GM20000 (cell line): ENCODE results near the gene TRPC4.

Experiments
- DNase-seq: peaks from one replicate; pipeline ENCODE4 v3.0.0; 2012; ENCODE audit warnings: low spot score
- CTCF ChIP-seq: IDR thresholded peaks from 2 replicates; pipeline ENCODE4 v1.5.1; 2012; ENCODE audit warnings: mild to moderate bottlenecking, control low read depth; ENCODE audit errors: extremely low read depth, missing control alignments

Gene TRPC4

GRCh38 chr13:37741536-37741935, 128.0 kb downstream of the TRPC4 start:
- no peak for TF ChIP-seq CTCF
- DNase-seq = no peak

- no peak for TF ChIP-seq CTCF
- DNase-seq = no peak
Measured at GRCh38 chr13:37736045-37736444, 133.5 kb downstream of the TRPC4 start.

GRCh38 chr13:37735293-37735692, 134.3 kb downstream of the TRPC4 start:
- no peak for DNase-seq

GRCh38 chr13:37729876-37730275, 139.7 kb downstream of the TRPC4 start:
- no peak for TF ChIP-seq CTCF
- no peak for DNase-seq

More at GRCh38 chr13:37735293-37735692, 134.3 kb downstream of the TRPC4 start:
- TF ChIP-seq CTCF = no peak

GRCh38 chr13:37716420-37717195, 153.0 kb downstream of the TRPC4 start:
- DNase-seq = no peak
- no peak for TF ChIP-seq CTCF

GRCh38 chr13:37715606-37716015, 154.0 kb downstream of the TRPC4 start:
- no peak for TF ChIP-seq CTCF
- DNase-seq = no peak

GRCh38 chr13:37709318-37709717, 160.3 kb downstream of the TRPC4 start:
- no peak for TF ChIP-seq CTCF
- no peak for DNase-seq
